BLaER1 treated with 17β-estradiol and CSF1 and Interleukin-3, amounts not matched to agents 10 nM and 100 nM (cell line): ENCODE data around the gene SLC22A4.

ENCODE experiments used
- H3K27ac ChIP-seq, 11 experiments: shearing (Covaris generic); formaldehyde crosslinking; 2 replicates each; pipeline ENCODE4 v1.8.1; 2022
- H3K27me3 ChIP-seq, 11 experiments: shearing (Covaris generic); formaldehyde crosslinking; 2 replicates each; pipeline ENCODE4 v1.8.1; 2022
- H3K36me3 ChIP-seq, 11 experiments: shearing (Covaris generic); formaldehyde crosslinking; 2 replicates each; pipeline ENCODE4 v1.8.1; 2022
- H3K4me1 ChIP-seq, 10 experiments: shearing (Covaris generic); formaldehyde crosslinking; 2 replicates each; pipeline ENCODE4 v1.8.1; 2022
- H3K4me2 ChIP-seq, 11 experiments: shearing (Covaris generic); formaldehyde crosslinking; 2 replicates each; pipeline ENCODE4 v1.8.1; 2022
- H3K4me3 ChIP-seq, 10 experiments: shearing (Covaris generic); formaldehyde crosslinking; 2 replicates each; pipeline ENCODE4 v1.8.1; 2022
- H3K9ac ChIP-seq, 11 experiments: shearing (Covaris generic); formaldehyde crosslinking; 2 replicates each; pipeline ENCODE4 v1.8.1; 2022
- H3K9me3 ChIP-seq, 11 experiments: shearing (Covaris generic); formaldehyde crosslinking; replicated peaks in 1 of 11; 2 replicates each; pipeline ENCODE4 v1.8.1; 2022
- H4K20me1 ChIP-seq, 11 experiments: shearing (Covaris generic); formaldehyde crosslinking; 2 replicates each; pipeline ENCODE4 v1.8.1; 2022
- Cebpa-rat ChIP-seq, 11 experiments: shearing (Covaris generic); IDR thresholded peaks; 2 replicates each; pipeline ENCODE4 v1.8.1; 2022

SLC22A4 gene

GRCh38 chr5:132358775-132359174, 64.6 kb downstream of the SLC22A4 start:
- Histone ChIP-seq H3K4me1 (peaks cover 14 to 29% (median 18%) of the 10 kb centered on the region in 10 experiments), H3K27me3 (no peaks in the 10 kb centered on the region), H3K4me2 (peak overlapping the region in 2 of 11 experiments; percentile 58 to 66; a peak in 2 of 22 replicates), H3K27ac (no peak overlapping the region), H3K36me3 (no peaks in the 10 kb centered on the region), H3K9me3 (no peaks in the 10 kb centered on the region), H3K9ac (no peak overlapping the region), H4K20me1 (no peaks in the 10 kb centered on the region), H3K4me3 (no peak overlapping the region)
- no peak for TF ChIP-seq Cebpa-rat (IDR thresholded peaks at IDR 0.05)

- no peaks in the 10 kb centered on the region; a peak in 1 of 22 replicates for H3K36me3 ChIP-seq
- no peak overlapping the region for H3K4me3 ChIP-seq
- H3K4me2 ChIP-seq = no peak overlapping the region
- no peak for TF ChIP-seq Cebpa-rat (IDR thresholded peaks at IDR 0.05)
- H4K20me1 ChIP-seq = no peaks in the 10 kb centered on the region
- peaks cover 4 to 18% (median 14%) of the 10 kb centered on the region in 10 experiments; a peak in 16 of 20 replicates for H3K4me1 ChIP-seq
- H3K27me3 ChIP-seq = no peaks in the 10 kb centered on the region
- no peak overlapping the region for H3K27ac ChIP-seq
- no peak overlapping the region for H3K9ac ChIP-seq
- no peaks in the 10 kb centered on the region for H3K9me3 ChIP-seq
Measured at GRCh38 chr5:132362086-132362485, 67.9 kb downstream of the SLC22A4 start.

- no peak overlapping the region for H3K9ac ChIP-seq
- no peaks in the 10 kb centered on the region; a peak in 1 of 22 replicates for H3K36me3 ChIP-seq
- H3K9me3 ChIP-seq = no peaks in the 10 kb centered on the region
- no peak for TF ChIP-seq Cebpa-rat (IDR thresholded peaks at IDR 0.05)
- H3K27me3 ChIP-seq = no peaks in the 10 kb centered on the region
- H3K27ac ChIP-seq = no peak overlapping the region
- H3K4me3 ChIP-seq = no peak overlapping the region
- peaks cover 0 to 3% (median 0%) of the 10 kb centered on the region in 10 experiments; a peak in 5 of 20 replicates for H3K4me1 ChIP-seq
- no peaks in the 10 kb centered on the region for H4K20me1 ChIP-seq
- H3K4me2 ChIP-seq = no peak overlapping the region
Measured at GRCh38 chr5:132363431-132364112, 69.4 kb downstream of the SLC22A4 start.

- no peak overlapping the region for H3K4me2 ChIP-seq
- peaks cover 0 to 7% (median 6%) of the 10 kb centered on the region in 10 experiments; a peak in 11 of 20 replicates for H3K4me1 ChIP-seq
- no peak overlapping the region for H3K27ac ChIP-seq
- no peak overlapping the region for H3K4me3 ChIP-seq
- H3K36me3 ChIP-seq = no peaks in the 10 kb centered on the region; a peak in 1 of 22 replicates
- no peaks in the 10 kb centered on the region for H4K20me1 ChIP-seq
- H3K9ac ChIP-seq = no peak overlapping the region
- no peaks in the 10 kb centered on the region for H3K9me3 ChIP-seq
- peaks cover 0 to 4% (median 0%) of the 10 kb centered on the region in 11 experiments; a peak in 7 of 22 replicates for H3K27me3 ChIP-seq
- peak in 6 of 11 experiments; percentile 26 to 78 (median 50); a peak in 8 of 22 replicates for TF ChIP-seq Cebpa-rat (IDR thresholded peaks at IDR 0.05)
Measured at GRCh38 chr5:132364319-132364718, 70.1 kb downstream of the SLC22A4 start.

- no peak overlapping the region for H3K27ac ChIP-seq
- no peak overlapping the region for H3K4me3 ChIP-seq
Measured at GRCh38 chr5:132365213-132365612, 71.0 kb downstream of the SLC22A4 start.

GRCh38 chr5:132368186-132368585, 74.0 kb downstream of the SLC22A4 start:
- Histone ChIP-seq H3K27ac (no peak overlapping the region), H3K4me1 (peaks cover 22 to 36% (median 31%) of the 10 kb centered on the region in 10 experiments), H3K36me3 (no peaks in the 10 kb centered on the region; a peak in 1 of 22 replicates), H3K4me2 (no peak overlapping the region), H3K9ac (no peak overlapping the region), H3K9me3 (no peaks in the 10 kb centered on the region), H3K27me3 (peaks cover 0 to 9% (median 0%) of the 10 kb centered on the region in 11 experiments; a peak in 7 of 22 replicates), H3K4me3 (no peak overlapping the region), H4K20me1 (no peaks in the 10 kb centered on the region; a peak in 1 of 22 replicates)
- no peak for TF ChIP-seq Cebpa-rat (IDR thresholded peaks at IDR 0.05)

More at GRCh38 chr5:132365213-132365612, 71.0 kb downstream of the SLC22A4 start:
- Histone ChIP-seq H4K20me1 (no peaks in the 10 kb centered on the region; a peak in 1 of 22 replicates), H3K4me1 (peaks cover 4 to 12% (median 9%) of the 10 kb centered on the region in 10 experiments), H3K4me2 (no peak overlapping the region), H3K9me3 (no peaks in the 10 kb centered on the region), H3K27me3 (peaks cover 0 to 7% (median 0%) of the 10 kb centered on the region in 11 experiments; a peak in 7 of 22 replicates), H3K9ac (no peak overlapping the region), H3K36me3 (no peaks in the 10 kb centered on the region; a peak in 1 of 22 replicates)
- no peak for TF ChIP-seq Cebpa-rat (IDR thresholded peaks at IDR 0.05)

- no peaks in the 10 kb centered on the region; a peak in 1 of 22 replicates for H3K36me3 ChIP-seq
- H3K9ac ChIP-seq = peak overlapping the region; percentile 68 to 84 (median 79)
- no peak for TF ChIP-seq Cebpa-rat (IDR thresholded peaks at IDR 0.05)
- H3K4me1 ChIP-seq = peaks cover 22 to 36% (median 31%) of the 10 kb centered on the region in 10 experiments
- peak overlapping the region; percentile 90 to 98 (median 96) for H3K4me2 ChIP-seq
- H3K4me3 ChIP-seq = peak overlapping the region; percentile 59 to 77 (median 68)
- H3K9me3 ChIP-seq = no peaks in the 10 kb centered on the region
- H4K20me1 ChIP-seq = no peaks in the 10 kb centered on the region; a peak in 1 of 22 replicates
- peak overlapping the region; percentile 47 to 74 (median 65) for H3K27ac ChIP-seq
- H3K27me3 ChIP-seq = peaks cover 0 to 9% (median 0%) of the 10 kb centered on the region in 11 experiments; a peak in 7 of 22 replicates
Measured at GRCh38 chr5:132369007-132369473, 74.8 kb downstream of the SLC22A4 start.

GRCh38 chr5:132369474-132370180, 75.4 kb downstream of the SLC22A4 start, which contains the start of gene SLC22A5:
TSS of gene SLC22A5 (plus strand) at chr5:132369710. CDS start at chr5:132369973, 263 bp downstream.
- no peaks in the 10 kb centered on the region; a peak in 2 of 22 replicates for H3K36me3 ChIP-seq
- TF ChIP-seq Cebpa-rat (IDR thresholded peaks at IDR 0.05) = no peak
- no peaks in the 10 kb centered on the region; a peak in 1 of 22 replicates for H4K20me1 ChIP-seq
- H3K4me2 ChIP-seq = peak within 1 kb of the TSS; percentile 90 to 98 (median 96)
- H3K9ac ChIP-seq = peak within 1 kb of the TSS; percentile 68 to 84 (median 79)
- peaks cover 0 to 9% (median 0%) of the 10 kb centered on the region in 11 experiments; a peak in 7 of 22 replicates for H3K27me3 ChIP-seq
- H3K9me3 ChIP-seq = no peaks in the 10 kb centered on the region
- H3K27ac ChIP-seq = peak within 1 kb of the TSS; percentile 47 to 74 (median 65)
- H3K4me1 ChIP-seq = peaks cover 22 to 36% (median 31%) of the 10 kb centered on the region in 10 experiments
- H3K4me3 ChIP-seq = peak within 1 kb of the TSS; percentile 59 to 77 (median 68)
